Endothelial cell of umbilical vein (primary cell): ENCODE data around the gene CNTNAP2. TPM values are rescaled to one million over a fixed set of nuclear protein-coding genes. Genes with fewer than 3 reads are reported as not detected.

Source experiments
- BruUV-seq: library from RNA; stranded (reverse); fragments of 400-500 nt; replicated peaks from 2 replicates; lab custom pipeline; 2021; lab: Mats Ljungman, UMichigan
- CTCF ChIA-PET: fragments of 300-600, 350-600 bp; sonication (Branson Sonifier 250); formaldehyde crosslinking; loops from one replicate; lab custom pipeline; 2021; ENCODE audit warnings: antibody characterized with exemption, inconsistent platforms; lab: Charles Lee
- POLR2A ChIA-PET: fragments of 300-600, 350-600 bp; sonication (Branson Sonifier 250); formaldehyde crosslinking; loops from one replicate; lab custom pipeline; 2021; ENCODE audit warnings: antibody characterized with exemption, inconsistent platforms; lab: Charles Lee
- DNase-seq: peaks from one replicate; pipeline ENCODE4 v3.0.0-alpha.2; 2011; ENCODE audit warnings: low read depth, low spot score
- FAIRE-seq: peaks from 2 replicates; lab custom pipeline; 2011; peaks lifted over from hg19 to GRCh38; lab: Jason Lieb, UNC
- H2AFZ ChIP-seq: 2 replicates; pipeline ENCODE4 v1.6.0; 2012; ENCODE audit warnings: low read depth, low read length, control low read depth, inconsistent platforms
- H3K27ac ChIP-seq: 2 replicates; pipeline ENCODE4 v1.5.1; 2011; ENCODE audit warnings: low read depth, mild to moderate bottlenecking, control low read depth, low read length, moderate library complexity; ENCODE audit not compliant: insufficient read depth
- H3K27me3 ChIP-seq, 2 experiments: 2 replicates each; pipeline versions ENCODE4 v1.6.0 to v1.6.1; 2011; ENCODE audit warnings: low read length in 2 of 2, mixed read lengths in 1 of 2; ENCODE audit not compliant: control insufficient read depth in 2 of 2, insufficient read depth in 2 of 2
- H3K36me3 ChIP-seq, 2 experiments: 2 replicates in 1 of 2; 3 replicates in 1 of 2; pipeline ENCODE4 v1.5.1; 2011; ENCODE audit warnings: low read length in 2 of 2, mild to moderate bottlenecking in 1 of 2, moderate library complexity in 1 of 2; ENCODE audit not compliant: control insufficient read depth in 2 of 2, insufficient read depth in 2 of 2; ENCODE audit errors: extremely low read depth in 1 of 2
- H3K4me1 ChIP-seq: 3 replicates; pipeline ENCODE4 v1.5.1; 2011; ENCODE audit warnings: mild to moderate bottlenecking, low read length; ENCODE audit not compliant: control insufficient read depth, insufficient read depth; ENCODE audit errors: extremely low read depth
- H3K4me2 ChIP-seq: 2 replicates; pipeline ENCODE4 v1.6.1; 2011; ENCODE audit warnings: low read length, control low read depth, mixed read lengths; ENCODE audit not compliant: insufficient read depth
- H3K4me3 ChIP-seq, 3 experiments: fragments of 200-600 bp in 1 of 3; sonication (generic), shearing (Covaris generic) in 1 of 3; replicated peaks in 1 of 3; 2 replicates each; pipeline ENCODE4 v1.5.1; 2011 to 2016; ENCODE audit warnings: control low read depth in 3 of 3, low read length in 3 of 3, mild to moderate bottlenecking in 2 of 3, inconsistent platforms in 1 of 3, low read depth in 1 of 3, moderate library complexity in 1 of 3; ENCODE audit not compliant: insufficient read depth in 1 of 3
- H3K79me2 ChIP-seq: 2 replicates; pipeline ENCODE4 v1.6.0; 2012; ENCODE audit warnings: low read length, inconsistent platforms; ENCODE audit not compliant: control insufficient read depth, insufficient read depth
- H3K9ac ChIP-seq: replicated peaks from 2 replicates; pipeline ENCODE3; 2011; ENCODE audit warnings: low read length, control low read depth; ENCODE audit not compliant: insufficient read depth; ENCODE audit errors: extremely low read depth
- H3K9me1 ChIP-seq: replicated peaks from 3 replicates; pipeline ENCODE4 v1.6.0; 2011; ENCODE audit warnings: mild to moderate bottlenecking, low read length; ENCODE audit not compliant: control insufficient read depth, insufficient read depth; ENCODE audit errors: extremely low read depth
- H3K9me3 ChIP-seq: replicated peaks from 2 replicates; pipeline ENCODE4 v1.5.1; 2012; ENCODE audit warnings: low read length, inconsistent platforms; ENCODE audit not compliant: control insufficient read depth, insufficient read depth
- H4K20me1 ChIP-seq: replicated peaks from 2 replicates; pipeline ENCODE3; 2011; ENCODE audit warnings: mild to moderate bottlenecking, low read length; ENCODE audit not compliant: control insufficient read depth, insufficient read depth; ENCODE audit errors: extremely low read depth
- CTCF ChIP-seq, 2 donors: IDR thresholded peaks; 1 replicate in 1 of 2; 2 replicates in 1 of 2; pipeline ENCODE4 v1.5.1; 2011; ENCODE audit warnings: low read length in 2 of 2, mild to moderate bottlenecking in 2 of 2, moderate library complexity in 2 of 2, control low read depth in 1 of 2, inconsistent platforms in 1 of 2, low read depth in 1 of 2; ENCODE audit not compliant: insufficient read depth in 1 of 2; ENCODE audit errors: extremely low read depth in 1 of 2
- EZH2 ChIP-seq: IDR thresholded peaks from 2 replicates; pipeline ENCODE4 v1.6.1; 2012; ENCODE audit warnings: borderline replicate concordance, low read depth, mild to moderate bottlenecking, moderate library complexity, low read length, inconsistent platforms; ENCODE audit not compliant: severe bottlenecking
- FOS ChIP-seq: IDR thresholded peaks from 2 replicates; pipeline ENCODE4 v1.6.1; 2011; ENCODE audit warnings: mild to moderate bottlenecking, low read length, moderate library complexity, borderline replicate concordance; ENCODE audit not compliant: insufficient read depth
- GATA2 ChIP-seq: IDR thresholded peaks from 2 replicates; pipeline ENCODE4 v1.7.0; 2011; ENCODE audit warnings: low read depth, mild to moderate bottlenecking, moderate library complexity, mixed read lengths, low read length; ENCODE audit not compliant: insufficient read length, insufficient read depth
- MAX ChIP-seq: IDR thresholded peaks from 2 replicates; pipeline ENCODE4 v1.6.1; 2011; ENCODE audit not compliant: insufficient read depth, insufficient read length
- MYC ChIP-seq: IDR thresholded peaks from one replicate; pipeline ENCODE4 v1.6.1; 2011; ENCODE audit warnings: mild to moderate bottlenecking, low read depth, low read length
- POLR2A ChIP-seq: IDR thresholded peaks from 2 replicates; pipeline ENCODE4 v1.6.1; 2012; ENCODE audit warnings: low read depth, mild to moderate bottlenecking, control low read depth, low read length
- POLR2AphosphoS5 ChIP-seq: IDR thresholded peaks from 2 replicates; pipeline ENCODE4 v1.6.1; 2012; ENCODE audit warnings: low read depth, mild to moderate bottlenecking, control low read depth, low read length, moderate library complexity; ENCODE audit not compliant: insufficient read depth
- dilution Hi-C: fragments of 300-500 bp; cut with MboI; formaldehyde crosslinking; loops from one replicate; pipeline ENCODE4 v1.15.0; 2019; ENCODE audit warnings: low sequenced_read_pairs; ENCODE audit not compliant: extremely low pct_ligation_motif_present
- intact Hi-C: fragments of 100-400 bp; cut with micrococcal nuclease; formaldehyde crosslinking; loops from one replicate; pipeline ENCODE4 v1.10.0; 2022
- polyA plus RNA-seq, 4 experiments: library from polyadenylated mRNA; depleted of rRNA in 3 of 4; stranded (reverse) in 3 of 4; unstranded in 1 of 4; fragments of >200 nt; gene quantifications; 2 replicates each; pipeline versions ENCODE4 v1.2.1 to v1.2.3, GENCODE V29; 2011 to 2012; ENCODE audit warnings: missing spikeins in 1 of 4
- total RNA-seq: library from RNA; stranded (reverse); gene quantifications from 2 replicates; pipeline ENCODE4 v1.2.3, GENCODE V29; 2021

The CNTNAP2 gene
- total and polyA plus RNA-seq, 2 donors (not counting 3 experiments of a cell fraction or from before 2014, with no cell fraction given), result not detected

GRCh38 chr7:147584771-147585193 is 1468.2 kb downstream of the CNTNAP2 start:
- no peaks in the 10 kb centered on the region for H3K27me3 ChIP-seq
- ChIA-PET POLR2A (no interaction called here), CTCF (no interaction called here)
- no peaks in the 10 kb centered on the region for H3K79me2 ChIP-seq
- no peak for TF ChIP-seq POLR2AphosphoS5
- no peak for TF ChIP-seq POLR2A
- TF ChIP-seq CTCF (IDR thresholded peaks at IDR 0.05; ENCODE audit: extremely low read depth in 1 of 2, insufficient read depth in 1 of 2, low read depth in 1 of 2, low read length in 2 of 2), result no peak
- no peak for TF ChIP-seq EZH2
- no peak for TF ChIP-seq GATA2
- TF ChIP-seq FOS, result no peak
- no peak for TF ChIP-seq MYC
- no peak for TF ChIP-seq MAX
- BruUV-seq, result no TSS peak
- dilution Hi-C loops, result no loop called here
- H3K9me3 ChIP-seq, result no peaks in the 10 kb centered on the region
- intact Hi-C loops, result no loop called here
- H4K20me1 ChIP-seq, result no peaks in the 10 kb centered on the region
- no peak for FAIRE-seq
- no peak overlapping the region for H2AFZ ChIP-seq
- no peak overlapping the region for H3K9ac ChIP-seq
- DNase-seq, result no peak
- no peak overlapping the region for H3K27ac ChIP-seq
- no peak overlapping the region for H3K4me2 ChIP-seq
- no peak overlapping the region for H3K4me3 ChIP-seq
- H3K36me3 ChIP-seq, result no peaks in the 10 kb centered on the region
- H3K9me1 ChIP-seq, result no peaks in the 10 kb centered on the region
- no peaks in the 10 kb centered on the region for H3K4me1 ChIP-seq
